Stimulated activated CD4-positive, alpha-beta T cell treated with anti-CD3 and anti-CD28 coated beads, Interleukin-1b, Interleukin-23, amount 100 ng/mL, for 24 hours (primary cell): ENCODE data around the gene ADD2.

Source experiments
- DNase-seq, 4 experiments: peaks; one replicate each; pipeline ENCODE4 v3.0.0-alpha.2; 2020; ENCODE audit warnings: low read depth in 4 of 4, low spot score in 1 of 4

ADD2 gene

GRCh38 chr2:70607121-70607561 lies 160.9 kb downstream of the ADD2 start:
- no peak for DNase-seq
